Sigmoid colon (tissue), 7 donors: Measurements from ENCODE around the gene RPS3. TPM values are rescaled to one million over a fixed set of nuclear protein-coding genes. Genes with fewer than 3 reads are reported as not detected.

ENCODE experiments used
- DNase-seq: peaks from one replicate; pipeline ENCODE4 v3.0.0-alpha.2; 2019
- H3K27ac ChIP-seq, 4 donors: fragments of 200-600 bp; sonication (generic); one replicate each; pipeline ENCODE4 v1.5.1; 2016 to 2019; ENCODE audit warnings: mild to moderate bottlenecking in 1 of 4
- H3K27me3 ChIP-seq, 3 donors: fragments of 200-600 bp; sonication (generic); one replicate each; pipeline ENCODE4 v1.5.1; 2019; ENCODE audit warnings: mild to moderate bottlenecking in 1 of 3
- H3K36me3 ChIP-seq, 4 donors: fragments of 200-600 bp; sonication (generic); one replicate each; pipeline ENCODE4 v1.5.1; 2016 to 2019
- H3K4me1 ChIP-seq, 4 donors: fragments of 200-600 bp; sonication (generic); one replicate each; pipeline ENCODE4 v1.5.1; 2017 to 2019
- H3K4me3 ChIP-seq, 4 donors: fragments of 200-600 bp; sonication (generic); one replicate each; pipeline ENCODE4 v1.5.1; 2017 to 2019; ENCODE audit warnings: mild to moderate bottlenecking in 2 of 4, moderate library complexity in 1 of 4
- H3K9me3 ChIP-seq, 4 donors: fragments of 200-600 bp in 3 of 4; sonication (generic) in 3 of 4; one replicate each; pipeline versions ENCODE4 v1.5.1 to v1.6.1; 2013 to 2019
- CTCF ChIP-seq, 4 experiments: fragments of 450-650 bp in 3 of 4; fragments of 200-600 bp in 1 of 4; IDR thresholded peaks; one replicate each; pipeline ENCODE4 v1.5.1; 2016 to 2019; ENCODE audit warnings: antibody characterized with exemption in 4 of 4, mild to moderate bottlenecking in 3 of 4, moderate library complexity in 2 of 4
- EP300 ChIP-seq, 4 donors: sonication (generic); formaldehyde crosslinking; IDR thresholded peaks; one replicate each; pipeline ENCODE4 v1.6.1; 2017; ENCODE audit warnings: antibody characterized with exemption in 4 of 4
- POLR2A ChIP-seq, 2 donors: fragments of 450-650 bp; IDR thresholded peaks; one replicate each; pipeline ENCODE4 v1.6.1; 2016; ENCODE audit warnings: antibody characterized with exemption in 2 of 2, mild to moderate bottlenecking in 2 of 2, moderate library complexity in 2 of 2
- POLR2AphosphoS5 ChIP-seq, 4 donors: sonication (generic); formaldehyde crosslinking; IDR thresholded peaks; one replicate each; pipeline ENCODE4 v1.6.1; 2017; ENCODE audit warnings: antibody characterized with exemption in 4 of 4
- WGBS, 2 donors: extraction: QIAGEN DNeasy Blood & Tissue Kit; methylation state at CpG; one replicate each; pipeline ENCODE4 v1.1.7; 2013; 5-methylcytosine and 5-hydroxymethylcytosine counted together
- intact Hi-C: fragments of 100-400 bp; cut with DNase I; formaldehyde crosslinking; loops from one replicate; pipeline ENCODE4 v1.15.1; 2023
- polyA plus RNA-seq, 3 donors: library from polyadenylated mRNA; stranded (reverse); fragments of 200-250 nt; gene quantifications; one replicate each; pipeline ENCODE4 v1.2.3, GENCODE V29; 2013
- total RNA-seq, 4 donors: library from RNA; depleted of rRNA; stranded (reverse); fragments of >200 nt; gene quantifications; one replicate each; pipeline ENCODE4 v1.1.0, GENCODE V29; 2016
- donor health status: healthy with polysubstance abuse.
- donor health status: Bipolar disorder and iron deficiency.
- donor health status: healthy.

The RPS3 gene
- total and polyA plus RNA-seq, 7 donors, result 967 to 4,083 (median 2,377) TPM

- TF ChIP-seq POLR2AphosphoS5 (IDR thresholded peaks at IDR 0.05), result no peak
- no peak for TF ChIP-seq CTCF (IDR thresholded peaks at IDR 0.05)
- no peak for TF ChIP-seq POLR2A (IDR thresholded peaks at IDR 0.05)
- no peak for TF ChIP-seq EP300 (IDR thresholded peaks at IDR 0.05)
- DNase-seq, result no peak
- Histone ChIP-seq H3K4me3 (no peak overlapping the region), H3K9me3 (peaks cover 0 to 2% (median 0%) of the 10 kb centered on the region in 4 donors), H3K36me3 (no peaks in the 10 kb centered on the region), H3K4me1 (no peaks in the 10 kb centered on the region), H3K27ac (peak overlapping the region in 2 of 4 donors; percentile 10 to 71), H3K27me3 (no peaks in the 10 kb centered on the region)
- intact Hi-C loops, result no loop called here
- 8 to 55% methylated on average over 8 of the region's 8 CpGs for WGBS, 2 donors
Measured at GRCh38 chr11:75371949-75372876, 27.1 kb upstream of the RPS3 start.

GRCh38 chr11:75373201-75373600, 26.1 kb upstream of the RPS3 start:
- TF ChIP-seq POLR2A (IDR thresholded peaks at IDR 0.05), result no peak
- no peak for TF ChIP-seq EP300 (IDR thresholded peaks at IDR 0.05)
- no peak for TF ChIP-seq POLR2AphosphoS5 (IDR thresholded peaks at IDR 0.05)
- no peak for TF ChIP-seq CTCF (IDR thresholded peaks at IDR 0.05)
- peaks cover 0 to 2% (median 0%) of the 10 kb centered on the region in 4 donors for H3K9me3 ChIP-seq
- intact Hi-C loops, result no loop called here
- no peaks in the 10 kb centered on the region for H3K27me3 ChIP-seq
- 84 to 90% methylated on average over 8 of the region's 8 CpGs for whole genome bisulfite sequencing, 2 donors
- no peak for DNase-seq
- H3K4me1 ChIP-seq, result no peaks in the 10 kb centered on the region
- no peak overlapping the region for H3K4me3 ChIP-seq
- no peaks in the 10 kb centered on the region for H3K36me3 ChIP-seq
- H3K27ac ChIP-seq, result peak overlapping the region in 1 of 4 donors; percentile 71

GRCh38 chr11:75374646-75375045, 24.7 kb upstream of the RPS3 start:
- Histone ChIP-seq H3K9me3 (no peaks in the 10 kb centered on the region), H3K27ac (no peak overlapping the region), H3K4me1 (no peaks in the 10 kb centered on the region), H3K27me3 (no peaks in the 10 kb centered on the region), H3K4me3 (no peak overlapping the region), H3K36me3 (no peaks in the 10 kb centered on the region)
- TF ChIP-seq CTCF (IDR thresholded peaks at IDR 0.05) (no peak), EP300 (IDR thresholded peaks at IDR 0.05) (no peak), POLR2AphosphoS5 (IDR thresholded peaks at IDR 0.05) (no peak), POLR2A (IDR thresholded peaks at IDR 0.05) (no peak)
- DNase-seq, result no peak
- intact Hi-C loops, result no loop called here
- WGBS, 2 donors, result 89 to 95% methylated on average over 4 of the region's 4 CpGs

GRCh38 chr11:75375626-75376025, 23.7 kb upstream of the RPS3 start:
- no peaks in the 10 kb centered on the region for H3K9me3 ChIP-seq
- H3K27ac ChIP-seq, result no peak overlapping the region
- TF ChIP-seq EP300 (IDR thresholded peaks at IDR 0.05) (no peak), POLR2A (IDR thresholded peaks at IDR 0.05) (no peak), CTCF (IDR thresholded peaks at IDR 0.05) (no peak), POLR2AphosphoS5 (IDR thresholded peaks at IDR 0.05) (no peak)
- 72 to 87% methylated on average over 8 of the region's 8 CpGs for WGBS, 2 donors
- H3K27me3 ChIP-seq, result no peaks in the 10 kb centered on the region
- no peak overlapping the region for H3K4me3 ChIP-seq
- H3K36me3 ChIP-seq, result no peaks in the 10 kb centered on the region
- no peaks in the 10 kb centered on the region for H3K4me1 ChIP-seq
- DNase-seq, result no peak
- intact Hi-C loops, result no loop called here
